ENCODE results near the gene MAD1L1.
"Not testable (repeated sequence)": the region's sequence is repeated elsewhere in the genome, so short reads cannot be mapped to it uniquely, and the experiment has no call there.

Gene MAD1L1

GRCh38 chr7:2037301-2037807, 195.4 kb downstream of the MAD1L1 start:
- Histone ChIP-seq H3K27ac (ENCODE audit: low read depth, low read length) (no peak overlapping the region), H3K4me3 (ENCODE audit: insufficient read depth, low read length, poor library complexity, severe bottlenecking) (no peak overlapping the region), H3F3A (ENCODE audit: insufficient read depth) (no peaks in the 10 kb centered on the region), H3K79me2 (ENCODE audit: insufficient read depth, low read length) (no peaks in the 10 kb centered on the region), H3K4me2 (ENCODE audit: low read depth, low read length, poor library complexity, severe bottlenecking) (no peak overlapping the region), H3K9ac (ENCODE audit: low read length) (no peak overlapping the region), H2AFZ (ENCODE audit: low read depth, low read length, severe bottlenecking) (no peak overlapping the region), H4K20me1 (ENCODE audit: low read depth, low read length) (no peaks in the 10 kb centered on the region), H3K9me3 (ENCODE audit: insufficient read depth, low read length) (no peaks in the 10 kb centered on the region), H3K36me3 (ENCODE audit: low read length) (no peaks in the 10 kb centered on the region), H3K27me3 (ENCODE audit: low read length) (no peaks in the 10 kb centered on the region), H3K9me2 (replicated peaks; ENCODE audit: insufficient read depth, low read length) (no peaks in the 10 kb centered on the region)
- TF ChIP-seq EZH2phosphoT487 (conservative IDR thresholded peaks at IDR 0.05; ENCODE audit: low read length) (no peak), CTCF (IDR thresholded peaks at IDR 0.05; ENCODE audit: insufficient read depth, low read length, poor library complexity, severe bottlenecking) (no peak)

- no peaks in the 10 kb centered on the region for H3K9me3 ChIP-seq (ENCODE audit: insufficient read depth, low read length)
- no peaks in the 10 kb centered on the region for H3K79me2 ChIP-seq (ENCODE audit: insufficient read depth, low read length)
- no peaks in the 10 kb centered on the region for H3K9me2 ChIP-seq (replicated peaks; ENCODE audit: insufficient read depth, low read length)
- no peak overlapping the region for H3K4me2 ChIP-seq (ENCODE audit: low read depth, low read length, poor library complexity, severe bottlenecking)
- H3K9ac ChIP-seq (ENCODE audit: low read length) = no peak overlapping the region
- H2AFZ ChIP-seq (ENCODE audit: low read depth, low read length, severe bottlenecking) = no peak overlapping the region
- H3F3A ChIP-seq (ENCODE audit: insufficient read depth) = no peaks in the 10 kb centered on the region
- no peak overlapping the region for H3K4me3 ChIP-seq (ENCODE audit: insufficient read depth, low read length, poor library complexity, severe bottlenecking)
- H3K36me3 ChIP-seq (ENCODE audit: low read length) = no peaks in the 10 kb centered on the region
- no peaks in the 10 kb centered on the region for H3K27me3 ChIP-seq (ENCODE audit: low read length)
- TF ChIP-seq CTCF (IDR thresholded peaks at IDR 0.05; ENCODE audit: insufficient read depth, low read length, poor library complexity, severe bottlenecking) (no peak), EZH2phosphoT487 (conservative IDR thresholded peaks at IDR 0.05; ENCODE audit: low read length) (no peak)
- H3K27ac ChIP-seq (ENCODE audit: low read depth, low read length) = no peak overlapping the region
- H4K20me1 ChIP-seq (ENCODE audit: low read depth, low read length) = no peaks in the 10 kb centered on the region
Measured at GRCh38 chr7:2036786-2037185, 196.0 kb downstream of the MAD1L1 start.

GRCh38 chr7:2036201-2036600, 196.5 kb downstream of the MAD1L1 start:
- not testable (repeated sequence) for H3K9ac ChIP-seq (ENCODE audit: low read length); H3F3A ChIP-seq (ENCODE audit: insufficient read depth); H3K9me2 ChIP-seq (replicated peaks; ENCODE audit: insufficient read depth, low read length); H4K20me1 ChIP-seq (ENCODE audit: low read depth, low read length); H3K4me2 ChIP-seq (ENCODE audit: low read depth, low read length, poor library complexity, severe bottlenecking); H3K4me3 ChIP-seq (ENCODE audit: insufficient read depth, low read length, poor library complexity, severe bottlenecking); H3K27ac ChIP-seq (ENCODE audit: low read depth, low read length); H3K9me3 ChIP-seq (ENCODE audit: insufficient read depth, low read length); H3K27me3 ChIP-seq (ENCODE audit: low read length); H2AFZ ChIP-seq (ENCODE audit: low read depth, low read length, severe bottlenecking); H3K79me2 ChIP-seq (ENCODE audit: insufficient read depth, low read length); H3K36me3 ChIP-seq (ENCODE audit: low read length)

- H3K9me3 ChIP-seq (ENCODE audit: insufficient read depth, low read length) = no peaks in the 10 kb centered on the region
- no peaks in the 10 kb centered on the region for H3K9me2 ChIP-seq (replicated peaks; ENCODE audit: insufficient read depth, low read length)
- no peak overlapping the region for H3K27ac ChIP-seq (ENCODE audit: low read depth, low read length)
- no peaks in the 10 kb centered on the region for H4K20me1 ChIP-seq (ENCODE audit: low read depth, low read length)
- no peak overlapping the region for H3K4me3 ChIP-seq (ENCODE audit: insufficient read depth, low read length, poor library complexity, severe bottlenecking)
- TF ChIP-seq EZH2phosphoT487 (conservative IDR thresholded peaks at IDR 0.05; ENCODE audit: low read length) (no peak), CTCF (IDR thresholded peaks at IDR 0.05; ENCODE audit: insufficient read depth, low read length, poor library complexity, severe bottlenecking) (no peak)
- no peaks in the 10 kb centered on the region for H3F3A ChIP-seq (ENCODE audit: insufficient read depth)
- no peaks in the 10 kb centered on the region for H3K27me3 ChIP-seq (ENCODE audit: low read length)
- H3K79me2 ChIP-seq (ENCODE audit: insufficient read depth, low read length) = no peaks in the 10 kb centered on the region
- H3K4me2 ChIP-seq (ENCODE audit: low read depth, low read length, poor library complexity, severe bottlenecking) = no peak overlapping the region
- H2AFZ ChIP-seq (ENCODE audit: low read depth, low read length, severe bottlenecking) = no peak overlapping the region
- no peak overlapping the region for H3K9ac ChIP-seq (ENCODE audit: low read length)
- H3K36me3 ChIP-seq (ENCODE audit: low read length) = no peaks in the 10 kb centered on the region
Measured at GRCh38 chr7:2034291-2035201, 198.2 kb downstream of the MAD1L1 start.
